NCI-H524 (cell line): ENCODE measurements around the gene HOXA1.
"Not testable (repeated sequence)": the region's sequence is repeated elsewhere in the genome, so short reads cannot be mapped to it uniquely, and the experiment has no call there.

Experiments
- DNase-seq, 2 experiments: peaks; one replicate each; lab custom pipeline; 2025; lab: John Stamatoyannopoulos, UW

The HOXA1 gene

GRCh38 chr7:27046854-27047549, 48.8 kb downstream of the HOXA1 start:
- no peak for DNase-seq

DNA sequence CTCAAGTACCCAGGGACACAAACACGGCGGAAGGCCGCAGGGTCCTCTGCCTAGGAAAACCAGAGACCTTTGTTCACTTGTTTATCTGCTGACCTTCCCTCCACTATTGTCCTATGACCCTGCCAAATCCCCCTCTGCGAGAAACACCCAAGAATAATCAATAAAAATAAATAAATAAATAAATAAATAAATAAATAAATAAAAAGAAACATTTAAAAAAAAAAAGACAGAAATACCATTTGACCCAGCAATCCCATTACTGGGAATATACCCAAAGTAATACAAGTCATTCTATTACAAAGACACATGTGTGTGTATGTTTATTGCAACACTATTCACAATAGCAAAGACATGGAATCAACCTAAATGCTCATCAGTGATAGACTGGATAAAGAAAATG, 49.8 kb downstream of the HOXA1 start:
- not testable (repeated sequence) for DNase-seq

GRCh38 chr7:27045066-27045465, 50.7 kb downstream of the HOXA1 start:
- not testable (repeated sequence) for DNase-seq
